Measurements from ENCODE around the gene CABLES1. TPM values are rescaled to one million over a fixed set of nuclear protein-coding genes. Genes with fewer than 3 reads are reported as not detected.

The CABLES1 gene
- total RNA-seq, 1 experiment from 2014 or later, result 11.8 TPM

DNA sequence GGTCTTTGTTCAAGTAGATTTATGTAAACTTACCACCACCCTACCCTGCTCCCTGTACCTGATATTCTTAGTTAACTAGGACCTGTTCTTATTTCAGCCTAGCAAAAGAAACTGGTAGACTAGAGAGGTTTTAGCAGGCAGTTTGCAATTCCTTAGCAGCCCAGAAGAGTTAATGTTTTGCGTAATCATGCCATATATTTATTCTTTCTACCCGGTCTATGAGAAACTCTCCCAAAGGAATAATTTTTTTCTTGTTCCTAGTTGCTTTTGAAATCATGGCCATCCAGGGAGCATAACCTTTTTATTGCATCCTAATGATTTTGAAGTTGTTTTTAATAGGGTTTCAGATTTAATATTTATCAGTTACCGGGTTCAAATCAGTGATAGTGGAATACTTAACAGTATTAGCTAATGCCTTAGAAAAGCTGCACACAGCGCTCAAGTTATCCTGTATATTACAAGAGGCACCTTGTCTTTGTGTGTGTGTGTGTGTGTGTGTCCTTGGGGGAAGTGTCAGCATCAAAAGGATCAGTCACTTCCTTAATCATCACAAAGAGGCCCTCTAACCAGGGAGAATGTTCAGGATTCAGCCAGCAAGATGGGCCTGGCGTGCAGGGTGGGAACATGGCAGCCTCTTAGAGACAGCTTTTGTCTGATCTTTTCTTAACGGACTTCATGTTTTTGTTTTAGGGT is 52.9 kb downstream of the CABLES1 start:
- intact Hi-C loops (cut with micrococcal nuclease; ENCODE audit: unreplicated experiment), result no loop called here
- Histone ChIP-seq H3K9me3 (ENCODE audit: insufficient read depth, low read depth) (no peaks in the 10 kb centered on the region), H3K4me3 (no peak overlapping the region), H4K20me1 (ENCODE audit: insufficient read depth) (no peaks in the 10 kb centered on the region), H3K27me3 (ENCODE audit: insufficient read depth, low read depth) (no peaks in the 10 kb centered on the region), H3K4me2 (no peak overlapping the region), H3K36me3 (ENCODE audit: low read depth) (no peaks in the 10 kb centered on the region), H3K79me2 (ENCODE audit: low read depth) (no peaks in the 10 kb centered on the region), H2AFZ (no peak overlapping the region), H3K4me1 (replicated peaks; ENCODE audit: insufficient read depth) (no peaks in the 10 kb centered on the region), H3F3A (ENCODE audit: insufficient read depth, low read depth) (no peaks in the 10 kb centered on the region), H3K27ac (no peak overlapping the region), H3K9me2 (ENCODE audit: insufficient read depth) (no peaks in the 10 kb centered on the region)
- BruUV-seq (replicated peaks), result no TSS peak
- TF ChIP-seq, protein P1, sequence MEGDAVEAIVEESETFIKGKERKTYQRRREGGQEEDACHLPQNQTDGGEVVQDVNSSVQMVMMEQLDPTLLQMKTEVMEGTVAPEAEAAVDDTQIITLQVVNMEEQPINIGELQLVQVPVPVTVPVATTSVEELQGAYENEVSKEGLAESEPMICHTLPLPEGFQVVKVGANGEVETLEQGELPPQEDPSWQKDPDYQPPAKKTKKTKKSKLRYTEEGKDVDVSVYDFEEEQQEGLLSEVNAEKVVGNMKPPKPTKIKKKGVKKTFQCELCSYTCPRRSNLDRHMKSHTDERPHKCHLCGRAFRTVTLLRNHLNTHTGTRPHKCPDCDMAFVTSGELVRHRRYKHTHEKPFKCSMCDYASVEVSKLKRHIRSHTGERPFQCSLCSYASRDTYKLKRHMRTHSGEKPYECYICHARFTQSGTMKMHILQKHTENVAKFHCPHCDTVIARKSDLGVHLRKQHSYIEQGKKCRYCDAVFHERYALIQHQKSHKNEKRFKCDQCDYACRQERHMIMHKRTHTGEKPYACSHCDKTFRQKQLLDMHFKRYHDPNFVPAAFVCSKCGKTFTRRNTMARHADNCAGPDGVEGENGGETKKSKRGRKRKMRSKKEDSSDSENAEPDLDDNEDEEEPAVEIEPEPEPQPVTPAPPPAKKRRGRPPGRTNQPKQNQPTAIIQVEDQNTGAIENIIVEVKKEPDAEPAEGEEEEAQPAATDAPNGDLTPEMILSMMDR (conservative IDR thresholded peaks at IDR 0.05), result no peak
- no peak for TF ChIP-seq EZH2 (IDR thresholded peaks at IDR 0.05; ENCODE audit: low read depth)
- no peak for DNase-seq
- POLR2A ChIA-PET (ENCODE audit: unreplicated experiment), result no interaction called here
- CTCF ChIA-PET, result no interaction called here

DNA sequence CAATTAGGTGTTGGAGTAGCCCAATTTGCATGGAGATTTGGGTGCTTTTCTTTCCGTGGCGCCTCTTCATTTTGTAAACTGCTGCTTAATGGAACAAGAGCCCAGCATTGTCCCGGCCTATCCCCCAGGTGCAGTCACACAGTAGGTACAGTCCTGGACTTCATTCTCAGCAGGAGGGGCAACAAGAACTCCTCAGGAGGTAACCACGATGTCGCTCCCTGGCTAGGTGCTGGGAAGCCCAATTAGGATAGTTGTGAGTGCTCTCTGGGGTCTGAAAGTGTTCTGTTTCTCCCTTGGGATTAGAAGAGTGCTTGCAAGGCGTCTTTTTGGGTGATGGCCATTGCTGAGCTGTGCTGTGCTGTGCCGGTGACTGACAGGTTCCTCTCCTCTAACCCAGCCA is 53.8 kb downstream of the CABLES1 start:
- no peak overlapping the region for H3K4me2 ChIP-seq
- TF ChIP-seq EZH2 (IDR thresholded peaks at IDR 0.05; ENCODE audit: low read depth), result no peak
- TF ChIP-seq, protein P1 (conservative IDR thresholded peaks at IDR 0.05), result no peak
- H2AFZ ChIP-seq, result no peak overlapping the region
- no peak overlapping the region for H3K27ac ChIP-seq
- H3F3A ChIP-seq (ENCODE audit: insufficient read depth, low read depth), result no peaks in the 10 kb centered on the region
- no TSS peak for BruUV-seq (replicated peaks)
- no peaks in the 10 kb centered on the region for H3K9me3 ChIP-seq (ENCODE audit: insufficient read depth, low read depth)
- no peaks in the 10 kb centered on the region for H3K27me3 ChIP-seq (ENCODE audit: insufficient read depth, low read depth)
- POLR2A ChIA-PET (ENCODE audit: unreplicated experiment), result no interaction called here
- intact Hi-C loops (cut with micrococcal nuclease; ENCODE audit: unreplicated experiment), result no loop called here
- H3K9me2 ChIP-seq (ENCODE audit: insufficient read depth), result no peaks in the 10 kb centered on the region
- no peaks in the 10 kb centered on the region for H3K79me2 ChIP-seq (ENCODE audit: low read depth)
- DNase-seq, result no peak
- H4K20me1 ChIP-seq (ENCODE audit: insufficient read depth), result no peaks in the 10 kb centered on the region
- H3K4me3 ChIP-seq, result no peak overlapping the region
- CTCF ChIA-PET, result no interaction called here
- H3K4me1 ChIP-seq (replicated peaks; ENCODE audit: insufficient read depth), result no peaks in the 10 kb centered on the region
- no peaks in the 10 kb centered on the region for H3K36me3 ChIP-seq (ENCODE audit: low read depth)

DNA sequence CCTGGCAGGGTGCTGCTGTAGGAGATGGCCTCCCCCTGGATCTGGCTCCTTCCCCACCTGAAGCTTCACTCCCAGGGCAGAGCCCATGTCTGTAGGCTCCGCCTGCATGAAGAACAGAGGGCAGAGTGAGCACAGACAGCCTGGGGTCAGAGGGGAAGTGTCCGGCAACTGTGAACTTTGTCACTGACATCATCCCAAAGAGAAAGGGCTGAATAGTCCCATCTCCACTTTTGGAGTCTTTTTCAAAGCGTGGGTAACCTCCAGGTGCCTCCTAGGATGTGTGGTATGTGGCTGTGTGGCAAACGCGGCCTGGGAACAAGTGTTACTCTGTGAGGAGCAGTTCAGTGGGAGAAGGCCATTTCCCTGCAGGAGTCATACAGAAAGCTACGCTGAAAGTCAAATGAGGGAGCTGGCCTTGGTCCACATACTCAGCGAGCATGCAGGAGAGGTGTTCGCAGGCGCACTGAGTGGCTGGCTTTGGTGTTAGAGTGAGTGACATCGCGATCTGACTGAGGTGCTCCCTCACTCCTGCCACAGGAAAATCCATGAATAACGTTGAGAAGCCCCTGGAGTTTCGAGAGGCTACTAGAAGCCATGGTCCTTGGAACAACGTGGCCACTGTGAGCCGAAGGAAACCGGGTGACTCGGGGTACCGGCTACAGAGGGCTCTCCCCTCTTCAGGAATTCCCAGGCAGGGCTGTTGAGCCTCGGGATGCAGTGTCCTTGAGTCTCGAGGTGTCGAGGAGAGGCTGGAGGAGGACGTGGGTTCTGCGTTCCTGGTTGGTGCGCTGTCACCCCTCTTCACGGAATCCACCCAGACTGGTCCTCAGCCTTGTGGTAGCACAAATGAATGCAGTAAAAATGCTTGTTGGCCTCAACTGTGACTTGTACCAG is 54.7 kb downstream of the CABLES1 start:
- no peaks in the 10 kb centered on the region for H3F3A ChIP-seq (ENCODE audit: insufficient read depth, low read depth)
- intact Hi-C loops (cut with micrococcal nuclease; ENCODE audit: unreplicated experiment), result no loop called here
- no peak overlapping the region for H2AFZ ChIP-seq
- H3K9me2 ChIP-seq (ENCODE audit: insufficient read depth), result no peaks in the 10 kb centered on the region
- H4K20me1 ChIP-seq (ENCODE audit: insufficient read depth), result no peaks in the 10 kb centered on the region
- no peak overlapping the region for H3K4me3 ChIP-seq
- H3K9me3 ChIP-seq (ENCODE audit: insufficient read depth, low read depth), result no peaks in the 10 kb centered on the region
- no TSS peak for BruUV-seq (replicated peaks)
- DNase-seq, result no peak
- H3K27ac ChIP-seq, result no peak overlapping the region
- ChIA-PET CTCF (no interaction called here), POLR2A (ENCODE audit: unreplicated experiment) (no interaction called here)
- no peak overlapping the region for H3K4me2 ChIP-seq
- H3K79me2 ChIP-seq (ENCODE audit: low read depth), result no peaks in the 10 kb centered on the region
- H3K27me3 ChIP-seq (ENCODE audit: insufficient read depth, low read depth), result no peaks in the 10 kb centered on the region
- TF ChIP-seq, protein P1 (conservative IDR thresholded peaks at IDR 0.05), result no peak
- no peak for TF ChIP-seq EZH2 (IDR thresholded peaks at IDR 0.05; ENCODE audit: low read depth)
- no peaks in the 10 kb centered on the region for H3K36me3 ChIP-seq (ENCODE audit: low read depth)
- no peaks in the 10 kb centered on the region for H3K4me1 ChIP-seq (replicated peaks; ENCODE audit: insufficient read depth)
